Spinal cord (tissue), 10 donors: Measurements from ENCODE around the gene LOXL1. TPM values are rescaled to one million over a fixed set of nuclear protein-coding genes. Genes with fewer than 3 reads are reported as not detected.

ENCODE experiments used
- DNase-seq, 6 donors: peaks; one replicate each; pipeline versions ENCODE4 v3.0.0 to v3.0.0-alpha.2; 2013 to 2015; ENCODE audit warnings: low spot score in 6 of 6, low read depth in 4 of 6
- H3K27ac ChIP-seq: one replicate; pipeline ENCODE4 v1.5.1; 2013; ENCODE audit warnings: low read depth, low read length, control low read depth
- H3K27me3 ChIP-seq: one replicate; pipeline ENCODE4 v1.6.1; 2013; ENCODE audit warnings: low read length; ENCODE audit not compliant: control insufficient read depth, insufficient read depth
- H3K36me3 ChIP-seq: one replicate; pipeline ENCODE4 v1.6.1; 2013; ENCODE audit warnings: low read length; ENCODE audit not compliant: control insufficient read depth, insufficient read depth
- H3K4me1 ChIP-seq: one replicate; pipeline ENCODE4 v1.6.1; 2013; ENCODE audit warnings: low read length; ENCODE audit not compliant: control insufficient read depth, insufficient read depth
- H3K4me3 ChIP-seq: one replicate; pipeline ENCODE4 v1.5.1; 2013; ENCODE audit warnings: low read depth, low read length, control low read depth
- H3K9me3 ChIP-seq: one replicate; pipeline ENCODE4 v1.6.1; 2013; ENCODE audit warnings: low read length; ENCODE audit not compliant: control insufficient read depth, insufficient read depth
- WGBS: methylation state at CpG from one replicate; pipeline ENCODE4 v1.1.5; 2013; ENCODE audit warnings: missing lambda C conversion rate; ENCODE audit not compliant: insufficient coverage; 5-methylcytosine and 5-hydroxymethylcytosine counted together
- polyA plus RNA-seq, 2 donors: library from polyadenylated mRNA; unstranded; fragments of 120-200 nt; gene quantifications; one replicate each; pipeline ENCODE4 v1.2.1, GENCODE V29; 2013; ENCODE audit not compliant: insufficient read length in 2 of 2
- total RNA-seq, 2 donors: library from RNA; depleted of rRNA in 1 of 2; stranded (reverse); fragments of 120-200 nt in 1 of 2; fragments of >200 nt in 1 of 2; gene quantifications; one replicate each; pipeline versions ENCODE4 v1.2.3 to v1.2.4, GENCODE V29; 2013 to 2014
- donor health status: healthy.

LOXL1 gene
- total and polyA plus RNA-seq, 4 donors, result 7.9 to 48.2 (median 22.9) TPM

DNA sequence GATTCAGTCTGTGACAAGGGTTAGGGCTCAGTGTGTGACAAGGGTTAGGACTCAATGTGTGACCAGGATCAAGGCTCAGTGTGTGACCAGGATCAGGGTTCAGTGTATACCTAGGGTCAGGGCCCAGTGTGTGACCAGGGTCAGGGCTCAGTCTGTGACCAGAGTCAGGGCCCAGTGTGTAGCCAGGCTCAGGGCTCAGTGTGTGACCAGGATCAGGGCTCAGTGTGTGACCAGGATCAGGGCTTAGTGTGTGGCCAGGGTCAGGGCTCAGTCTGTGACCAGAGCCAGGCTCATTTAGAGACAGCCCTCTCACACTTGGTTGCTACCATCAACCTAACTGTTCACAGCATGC is 24.2 kb downstream of the LOXL1 start:
- peaks cover 24% of the 10 kb centered on the region for H3K4me1 ChIP-seq
- no peak overlapping the region for H3K4me3 ChIP-seq
- H3K27me3 ChIP-seq, result no peaks in the 10 kb centered on the region
- no peaks in the 10 kb centered on the region for H3K9me3 ChIP-seq
- peaks cover 25% of the 10 kb centered on the region for H3K36me3 ChIP-seq
- peak overlapping the region; percentile 90 for H3K27ac ChIP-seq
- DNase-seq, result no peak

GRCh38 chr15:73950831-73951561 is 24.7 kb downstream of the LOXL1 start:
- H3K4me1 ChIP-seq, result peaks cover 24% of the 10 kb centered on the region
- WGBS, result 10% methylated on average over 14 of the region's 15 CpGs
- peak overlapping the region; percentile 90 for H3K27ac ChIP-seq
- DNase-seq, result peak in 5 of 6 donors; percentile 52 to 96 (median 70)
- H3K36me3 ChIP-seq, result peaks cover 24% of the 10 kb centered on the region
- H3K9me3 ChIP-seq, result no peaks in the 10 kb centered on the region
- H3K4me3 ChIP-seq, result no peak overlapping the region
- H3K27me3 ChIP-seq, result no peaks in the 10 kb centered on the region

- no peak for DNase-seq
- H3K9me3 ChIP-seq, result no peaks in the 10 kb centered on the region
- H3K4me3 ChIP-seq, result no peak overlapping the region
- peaks cover 18% of the 10 kb centered on the region for H3K36me3 ChIP-seq
- peaks cover 24% of the 10 kb centered on the region for H3K4me1 ChIP-seq
- H3K27ac ChIP-seq, result peak overlapping the region; percentile 90
- H3K27me3 ChIP-seq, result no peaks in the 10 kb centered on the region
- WGBS, result 50% methylated on average over 3 of the region's 13 CpGs
These were observed 25.3 kb downstream of the LOXL1 start for GRCh38 chr15:73951601-73952000.

GRCh38 chr15:73952171-73952912 is 26.1 kb downstream of the LOXL1 start:
- DNase-seq, result no peak
- no peaks in the 10 kb centered on the region for H3K27me3 ChIP-seq
- no peaks in the 10 kb centered on the region for H3K9me3 ChIP-seq
- 82% methylated on average over 21 of the region's 21 CpGs for WGBS
- peaks cover 12% of the 10 kb centered on the region for H3K36me3 ChIP-seq
- H3K4me1 ChIP-seq, result peaks cover 24% of the 10 kb centered on the region
- no peak overlapping the region for H3K4me3 ChIP-seq
- H3K27ac ChIP-seq, result peak overlapping the region; percentile 90

- H3K9me3 ChIP-seq, result no peaks in the 10 kb centered on the region
- WGBS, result 87% methylated on average over 10 of the region's 10 CpGs
- no peak overlapping the region for H3K27ac ChIP-seq
- no peak for DNase-seq
- no peaks in the 10 kb centered on the region for H3K27me3 ChIP-seq
- H3K4me3 ChIP-seq, result no peak overlapping the region
- H3K4me1 ChIP-seq, result peaks cover 24% of the 10 kb centered on the region
- peaks cover 12% of the 10 kb centered on the region for H3K36me3 ChIP-seq
These were observed 26.9 kb downstream of the LOXL1 start for GRCh38 chr15:73952913-73953750.

DNA sequence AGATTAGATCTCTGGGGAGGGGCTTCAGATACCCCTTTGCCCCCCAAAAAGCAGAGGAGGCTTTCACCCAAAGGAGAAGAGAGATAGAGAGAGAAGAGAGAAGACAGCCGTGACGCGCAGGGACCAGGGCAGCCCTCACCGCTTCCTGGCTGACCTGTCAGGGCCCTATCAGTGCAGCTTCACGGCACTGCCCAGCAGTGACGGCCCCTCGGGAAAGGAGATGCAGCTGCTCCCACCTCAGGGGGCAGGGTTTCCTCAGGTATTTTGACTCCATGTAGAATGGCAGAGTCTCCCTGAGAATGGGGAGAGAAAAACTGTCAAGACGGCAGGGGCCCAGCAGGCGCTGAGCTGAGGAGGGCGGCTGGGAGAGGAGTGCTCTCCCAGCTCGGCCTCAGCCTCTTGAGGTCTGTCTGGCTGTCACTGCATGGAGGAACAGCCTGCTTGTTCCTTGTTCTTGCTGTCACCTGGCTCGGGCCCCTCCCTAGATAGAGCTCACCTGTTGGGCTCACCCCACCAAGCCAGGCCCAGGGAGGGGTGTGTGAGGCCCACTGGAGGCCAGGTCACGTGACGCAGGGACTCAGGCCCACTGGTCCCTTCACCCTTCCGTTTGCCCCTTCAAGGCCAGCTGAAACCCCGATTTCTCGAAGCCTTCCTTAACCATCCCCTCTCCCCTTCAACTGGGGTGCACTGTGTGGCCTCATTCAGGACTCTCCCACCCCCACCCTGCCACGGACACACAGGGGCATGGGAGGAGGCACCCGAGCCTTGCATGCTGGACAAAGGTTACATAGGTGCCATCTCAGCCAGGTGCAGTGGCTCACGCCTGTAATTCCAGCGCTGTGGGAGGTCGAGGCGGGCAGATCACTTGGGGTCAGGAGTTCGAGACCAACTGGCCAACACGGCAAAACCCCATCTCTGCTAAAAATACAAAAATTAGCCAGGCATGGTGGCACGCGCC is 28.2 kb downstream of the LOXL1 start:
- H3K9me3 ChIP-seq, result no peaks in the 10 kb centered on the region
- peaks cover 12% of the 10 kb centered on the region for H3K36me3 ChIP-seq
- no peak for DNase-seq
- H3K4me3 ChIP-seq, result no peak overlapping the region
- H3K27ac ChIP-seq, result no peak overlapping the region
- peaks cover 24% of the 10 kb centered on the region for H3K4me1 ChIP-seq
- H3K27me3 ChIP-seq, result no peaks in the 10 kb centered on the region
- 92% methylated on average over 23 of the region's 27 CpGs for WGBS

DNA sequence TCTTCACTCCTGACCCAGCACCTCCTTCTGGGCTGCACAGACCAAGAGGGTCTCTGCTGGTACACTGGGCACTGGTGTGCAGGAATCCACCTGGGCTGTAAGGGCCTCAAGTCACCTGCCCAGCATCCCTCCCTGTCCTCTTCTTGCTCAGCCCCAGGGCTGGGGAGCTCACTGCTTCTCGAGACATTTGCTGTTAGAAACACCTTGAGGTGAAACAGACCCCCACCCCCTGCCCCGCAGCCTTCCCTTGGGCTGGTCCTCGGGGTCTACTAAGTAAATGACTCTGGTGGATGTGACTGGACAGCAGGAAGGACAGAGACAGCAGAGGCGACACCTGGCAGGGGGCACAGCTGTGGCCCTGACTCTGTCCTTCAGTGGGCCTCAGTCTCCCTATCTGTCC is 29.1 kb downstream of the LOXL1 start:
- Histone ChIP-seq H3K4me1 (peaks cover 24% of the 10 kb centered on the region), H3K36me3 (peaks cover 12% of the 10 kb centered on the region), H3K9me3 (no peaks in the 10 kb centered on the region), H3K4me3 (no peak overlapping the region), H3K27me3 (no peaks in the 10 kb centered on the region), H3K27ac (no peak overlapping the region)
- no peak for DNase-seq
- 94% methylated on average over 4 of the region's 4 CpGs for WGBS

- 96% methylated on average over 6 of the region's 12 CpGs for WGBS
- Histone ChIP-seq H3K27me3 (no peaks in the 10 kb centered on the region), H3K36me3 (peaks cover 12% of the 10 kb centered on the region), H3K27ac (no peak overlapping the region), H3K4me3 (no peak overlapping the region), H3K9me3 (no peaks in the 10 kb centered on the region), H3K4me1 (peaks cover 16% of the 10 kb centered on the region)
- DNase-seq, result no peak
These were observed 29.8 kb downstream of the LOXL1 start for GRCh38 chr15:73955861-73956742.
